ENCODE results near the gene EFTUD2. TPM values are rescaled to one million over a fixed set of nuclear protein-coding genes. Genes with fewer than 3 reads are reported as not detected.

Gene EFTUD2
- total RNA-seq, 1 experiment from 2014 or later = 162 TPM

GRCh38 chr17:44917456-44917855 lies 18.2 kb upstream of the EFTUD2 start (continued):
- TF ChIP-seq, protein P1, sequence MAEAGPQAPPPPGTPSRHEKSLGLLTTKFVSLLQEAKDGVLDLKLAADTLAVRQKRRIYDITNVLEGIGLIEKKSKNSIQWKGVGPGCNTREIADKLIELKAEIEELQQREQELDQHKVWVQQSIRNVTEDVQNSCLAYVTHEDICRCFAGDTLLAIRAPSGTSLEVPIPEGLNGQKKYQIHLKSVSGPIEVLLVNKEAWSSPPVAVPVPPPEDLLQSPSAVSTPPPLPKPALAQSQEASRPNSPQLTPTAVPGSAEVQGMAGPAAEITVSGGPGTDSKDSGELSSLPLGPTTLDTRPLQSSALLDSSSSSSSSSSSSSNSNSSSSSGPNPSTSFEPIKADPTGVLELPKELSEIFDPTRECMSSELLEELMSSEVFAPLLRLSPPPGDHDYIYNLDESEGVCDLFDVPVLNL (CRISPR knock-in tag; IDR thresholded peaks at IDR 0.05; ENCODE audit: borderline replicate concordance, low read depth) = no peak
- TF ChIP-seq FOXJ3 (CRISPR knock-in tag; IDR thresholded peaks at IDR 0.05; ENCODE audit: borderline replicate concordance) (no peak), KAT7 (CRISPR knock-in tag; IDR thresholded peaks at IDR 0.05; ENCODE audit: borderline replicate concordance) (no peak), NFATC4 (CRISPR knock-in tag; IDR thresholded peaks at IDR 0.05) (no peak), JUN (CRISPR knock-in tag; IDR thresholded peaks at IDR 0.05) (no peak), CREM (CRISPR knock-in tag; IDR thresholded peaks at IDR 0.05) (no peak), ZBTB21 (CRISPR knock-in tag; IDR thresholded peaks at IDR 0.05; ENCODE audit: borderline replicate concordance) (no peak)
- TF ChIP-seq, protein P2, sequence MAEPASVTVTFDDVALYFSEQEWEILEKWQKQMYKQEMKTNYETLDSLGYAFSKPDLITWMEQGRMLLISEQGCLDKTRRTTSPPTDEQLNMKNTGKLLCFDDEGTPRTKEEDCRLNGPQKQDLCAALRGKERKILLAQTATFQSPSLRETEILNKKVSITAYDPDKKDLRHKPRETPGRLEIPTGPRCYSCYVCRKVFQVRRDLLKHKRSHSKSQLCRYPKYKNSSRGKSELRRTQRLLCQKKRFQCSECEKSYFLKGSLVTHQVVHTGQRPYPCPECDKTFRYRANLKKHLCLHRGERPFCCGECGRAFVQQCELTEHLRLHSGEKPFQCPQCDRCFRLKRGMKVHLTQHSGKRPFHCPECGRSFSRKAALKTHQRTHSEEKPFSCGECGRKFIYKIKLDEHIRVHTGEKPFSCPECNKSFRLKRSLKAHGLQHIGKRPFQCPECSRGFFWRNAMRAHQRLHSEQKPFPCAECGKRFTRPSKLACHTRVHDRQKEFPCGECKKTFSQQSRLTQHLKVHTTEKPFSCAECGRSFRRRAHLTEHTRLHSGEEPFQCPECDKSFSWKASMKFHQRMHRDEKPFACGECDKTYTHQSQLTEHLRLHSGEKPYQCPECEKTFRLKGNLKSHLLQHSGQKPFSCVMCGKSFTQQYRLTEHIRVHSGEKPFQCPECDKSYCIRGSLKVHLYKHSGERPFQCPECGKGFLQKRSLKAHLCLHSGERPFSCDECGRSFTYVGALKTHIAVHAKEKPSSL (CRISPR knock-in tag; conservative IDR thresholded peaks at IDR 0.05) = no peak

- ChIA-PET POLR2A (no interaction called here), CTCF (interaction anchor here (0.7 to 1.3 kb wide), 4 partner anchors 8 to 105 kb away, joined by 3 to 5 read pairs (median 3); no protein-coding TSS in a partner anchor)
- peaks cover 17% of the 10 kb centered on the region for H3K4me1 Mint-ChIP-seq
- TF ChIP-seq NR3C1 (CRISPR knock-in tag; conservative IDR thresholded peaks at IDR 0.05; ENCODE audit: low read depth) = no peak
- H3K9me3 Mint-ChIP-seq = no peaks in the 10 kb centered on the region
- DNase-seq (ENCODE audit: low spot score) (no peak), ATAC-seq (no peak)
- no peaks in the 10 kb centered on the region for H3K36me3 Mint-ChIP-seq
- no peak overlapping the region for H3K4me3 Mint-ChIP-seq
- no peak overlapping the region for H3K27ac Mint-ChIP-seq
- peaks cover 20% of the 10 kb centered on the region for H3K27me3 Mint-ChIP-seq (ENCODE audit: low read depth)
Measured at GRCh38 chr17:44916781-44917241, 17.6 kb upstream of the EFTUD2 start.

GRCh38 chr17:44915862-44916780 lies 16.9 kb upstream of the EFTUD2 start:
- H3K9me3 Mint-ChIP-seq = no peaks in the 10 kb centered on the region
- CTCF ChIA-PET = interaction anchor here (0.7 to 3.2 kb wide), 5 partner anchors 62 to 183 kb away, joined by 3 to 9 read pairs (median 3); no protein-coding TSS in a partner anchor
- POLR2A ChIA-PET = no interaction called here
- peaks cover 11% of the 10 kb centered on the region for H3K4me1 Mint-ChIP-seq
- peaks cover 25% of the 10 kb centered on the region for H3K27me3 Mint-ChIP-seq (ENCODE audit: low read depth)
- H3K27ac Mint-ChIP-seq = no peak overlapping the region
- ATAC-seq (no peak), DNase-seq (ENCODE audit: low spot score) (no peak)
- H3K4me3 Mint-ChIP-seq = no peak overlapping the region
- H3K36me3 Mint-ChIP-seq = no peaks in the 10 kb centered on the region
- TF ChIP-seq, protein P3, sequence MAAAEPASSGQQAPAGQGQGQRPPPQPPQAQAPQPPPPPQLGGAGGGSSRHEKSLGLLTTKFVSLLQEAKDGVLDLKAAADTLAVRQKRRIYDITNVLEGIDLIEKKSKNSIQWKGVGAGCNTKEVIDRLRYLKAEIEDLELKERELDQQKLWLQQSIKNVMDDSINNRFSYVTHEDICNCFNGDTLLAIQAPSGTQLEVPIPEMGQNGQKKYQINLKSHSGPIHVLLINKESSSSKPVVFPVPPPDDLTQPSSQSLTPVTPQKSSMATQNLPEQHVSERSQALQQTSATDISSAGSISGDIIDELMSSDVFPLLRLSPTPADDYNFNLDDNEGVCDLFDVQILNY (CRISPR knock-in tag; IDR thresholded peaks at IDR 0.05) = no peak
- no peak for TF ChIP-seq NR1H2 (CRISPR knock-in tag; IDR thresholded peaks at IDR 0.05)
- TF ChIP-seq, protein P4, sequence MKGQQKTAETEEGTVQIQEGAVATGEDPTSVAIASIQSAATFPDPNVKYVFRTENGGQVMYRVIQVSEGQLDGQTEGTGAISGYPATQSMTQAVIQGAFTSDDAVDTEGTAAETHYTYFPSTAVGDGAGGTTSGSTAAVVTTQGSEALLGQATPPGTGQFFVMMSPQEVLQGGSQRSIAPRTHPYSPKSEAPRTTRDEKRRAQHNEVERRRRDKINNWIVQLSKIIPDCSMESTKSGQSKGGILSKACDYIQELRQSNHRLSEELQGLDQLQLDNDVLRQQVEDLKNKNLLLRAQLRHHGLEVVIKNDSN (CRISPR knock-in tag; IDR thresholded peaks at IDR 0.05) = no peak
- TF ChIP-seq ZNF232 (CRISPR knock-in tag; IDR thresholded peaks at IDR 0.05) = no peak
- TF ChIP-seq CTCF (IDR thresholded peaks at IDR 0.05) = no peak
- no peak for TF ChIP-seq SOX15 (CRISPR knock-in tag; IDR thresholded peaks at IDR 0.05)
- TF ChIP-seq FOXJ3 (CRISPR knock-in tag; IDR thresholded peaks at IDR 0.05; ENCODE audit: borderline replicate concordance) = no peak
- TF ChIP-seq ELF4 (CRISPR knock-in tag; IDR thresholded peaks at IDR 0.05; ENCODE audit: low read depth) = no peak
- TF ChIP-seq, protein P5, sequence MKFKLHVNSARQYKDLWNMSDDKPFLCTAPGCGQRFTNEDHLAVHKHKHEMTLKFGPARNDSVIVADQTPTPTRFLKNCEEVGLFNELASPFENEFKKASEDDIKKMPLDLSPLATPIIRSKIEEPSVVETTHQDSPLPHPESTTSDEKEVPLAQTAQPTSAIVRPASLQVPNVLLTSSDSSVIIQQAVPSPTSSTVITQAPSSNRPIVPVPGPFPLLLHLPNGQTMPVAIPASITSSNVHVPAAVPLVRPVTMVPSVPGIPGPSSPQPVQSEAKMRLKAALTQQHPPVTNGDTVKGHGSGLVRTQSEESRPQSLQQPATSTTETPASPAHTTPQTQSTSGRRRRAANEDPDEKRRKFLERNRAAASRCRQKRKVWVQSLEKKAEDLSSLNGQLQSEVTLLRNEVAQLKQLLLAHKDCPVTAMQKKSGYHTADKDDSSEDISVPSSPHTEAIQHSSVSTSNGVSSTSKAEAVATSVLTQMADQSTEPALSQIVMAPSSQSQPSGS (CRISPR knock-in tag; IDR thresholded peaks at IDR 0.05; ENCODE audit: borderline replicate concordance, low read depth) = no peak
- TF ChIP-seq, protein P6, sequence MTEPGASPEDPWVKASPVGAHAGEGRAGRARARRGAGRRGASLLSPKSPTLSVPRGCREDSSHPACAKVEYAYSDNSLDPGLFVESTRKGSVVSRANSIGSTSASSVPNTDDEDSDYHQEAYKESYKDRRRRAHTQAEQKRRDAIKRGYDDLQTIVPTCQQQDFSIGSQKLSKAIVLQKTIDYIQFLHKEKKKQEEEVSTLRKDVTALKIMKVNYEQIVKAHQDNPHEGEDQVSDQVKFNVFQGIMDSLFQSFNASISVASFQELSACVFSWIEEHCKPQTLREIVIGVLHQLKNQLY (CRISPR knock-in tag; IDR thresholded peaks at IDR 0.05) = no peak
- TF ChIP-seq GABPB1 (CRISPR knock-in tag; IDR thresholded peaks at IDR 0.05) = no peak
- no peak for TF ChIP-seq ZBTB21 (CRISPR knock-in tag; IDR thresholded peaks at IDR 0.05; ENCODE audit: borderline replicate concordance)
- TF ChIP-seq, protein P7, sequence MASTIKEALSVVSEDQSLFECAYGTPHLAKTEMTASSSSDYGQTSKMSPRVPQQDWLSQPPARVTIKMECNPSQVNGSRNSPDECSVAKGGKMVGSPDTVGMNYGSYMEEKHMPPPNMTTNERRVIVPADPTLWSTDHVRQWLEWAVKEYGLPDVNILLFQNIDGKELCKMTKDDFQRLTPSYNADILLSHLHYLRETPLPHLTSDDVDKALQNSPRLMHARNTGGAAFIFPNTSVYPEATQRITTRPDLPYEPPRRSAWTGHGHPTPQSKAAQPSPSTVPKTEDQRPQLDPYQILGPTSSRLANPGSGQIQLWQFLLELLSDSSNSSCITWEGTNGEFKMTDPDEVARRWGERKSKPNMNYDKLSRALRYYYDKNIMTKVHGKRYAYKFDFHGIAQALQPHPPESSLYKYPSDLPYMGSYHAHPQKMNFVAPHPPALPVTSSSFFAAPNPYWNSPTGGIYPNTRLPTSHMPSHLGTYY (CRISPR knock-in tag; IDR thresholded peaks at IDR 0.05) = no peak

All from WTC11 (cell line).